Measurements from ENCODE around the gene EPB41. TPM values are rescaled to one million over a fixed set of nuclear protein-coding genes. Genes with fewer than 3 reads are reported as not detected.
"Not testable (repeated sequence)": the region's sequence is repeated elsewhere in the genome, so short reads cannot be mapped to it uniquely, and the experiment has no call there.

EPB41 gene
- total RNA-seq, 1 donor from 2014 or later: 74.9 TPM

GRCh38 chr1:29094433-29094832 is 180.1 kb downstream of the EPB41 start:
- no peak for DNase-seq (ENCODE audit: low spot score)
- no peak overlapping the region for H3K4me3 Mint-ChIP-seq
- peaks cover 6% of the 10 kb centered on the region for H3K4me1 Mint-ChIP-seq (ENCODE audit: low read depth)
- H3K9me3 Mint-ChIP-seq: peaks cover 6% of the 10 kb centered on the region
- intact Hi-C loops (cut with micrococcal nuclease): no loop called here
- H3K36me3 Mint-ChIP-seq (ENCODE audit: low read depth): peaks cover 32% of the 10 kb centered on the region
- H3K27ac Mint-ChIP-seq: no peak overlapping the region
- no peaks in the 10 kb centered on the region for H3K27me3 Mint-ChIP-seq (ENCODE audit: insufficient read depth)

GRCh38 chr1:29094954-29095353 is 180.6 kb downstream of the EPB41 start:
- intact Hi-C loops (cut with micrococcal nuclease): no loop called here
- Mint-ChIP-seq H3K27me3 (ENCODE audit: insufficient read depth) (no peaks in the 10 kb centered on the region), H3K27ac (no peak overlapping the region), H3K36me3 (ENCODE audit: low read depth) (peaks cover 33% of the 10 kb centered on the region), H3K4me1 (ENCODE audit: low read depth) (peaks cover 6% of the 10 kb centered on the region), H3K4me3 (no peak overlapping the region), H3K9me3 (peaks cover 6% of the 10 kb centered on the region)
- no peak for DNase-seq (ENCODE audit: low spot score)

- H3K4me3 Mint-ChIP-seq: no peak overlapping the region
- H3K27me3 Mint-ChIP-seq (ENCODE audit: insufficient read depth): no peaks in the 10 kb centered on the region
- peaks cover 6% of the 10 kb centered on the region for H3K4me1 Mint-ChIP-seq (ENCODE audit: low read depth)
- DNase-seq (ENCODE audit: low spot score): no peak
- H3K27ac Mint-ChIP-seq: no peak overlapping the region
- H3K36me3 Mint-ChIP-seq (ENCODE audit: low read depth): peaks cover 30% of the 10 kb centered on the region
- H3K9me3 Mint-ChIP-seq: peaks cover 6% of the 10 kb centered on the region
- intact Hi-C loops (cut with micrococcal nuclease): no loop called here
Observed at GRCh38 chr1:29096231-29096886, 182.0 kb downstream of the EPB41 start.

GRCh38 chr1:29099286-29099685 is 184.9 kb downstream of the EPB41 start:
- no peak for DNase-seq (ENCODE audit: low spot score)
- H3K36me3 Mint-ChIP-seq (ENCODE audit: low read depth): peaks cover 27% of the 10 kb centered on the region
- H3K27ac Mint-ChIP-seq: no peak overlapping the region
- no peaks in the 10 kb centered on the region for H3K9me3 Mint-ChIP-seq
- peaks cover 6% of the 10 kb centered on the region for H3K4me1 Mint-ChIP-seq (ENCODE audit: low read depth)
- H3K27me3 Mint-ChIP-seq (ENCODE audit: insufficient read depth): no peaks in the 10 kb centered on the region
- intact Hi-C loops (cut with micrococcal nuclease): no loop called here
- H3K4me3 Mint-ChIP-seq: no peak overlapping the region

GRCh38 chr1:29100487-29100886 is 186.1 kb downstream of the EPB41 start:
- H3K4me3 Mint-ChIP-seq: no peak overlapping the region
- no peaks in the 10 kb centered on the region for H3K27me3 Mint-ChIP-seq (ENCODE audit: insufficient read depth)
- peaks cover 25% of the 10 kb centered on the region for H3K36me3 Mint-ChIP-seq (ENCODE audit: low read depth)
- no peak for DNase-seq (ENCODE audit: low spot score)
- H3K27ac Mint-ChIP-seq: no peak overlapping the region
- no peaks in the 10 kb centered on the region for H3K9me3 Mint-ChIP-seq
- peaks cover 6% of the 10 kb centered on the region for H3K4me1 Mint-ChIP-seq (ENCODE audit: low read depth)
- intact Hi-C loops (cut with micrococcal nuclease): no loop called here

GRCh38 chr1:29105822-29106221 is 191.5 kb downstream of the EPB41 start:
- H3K4me3 Mint-ChIP-seq: no peak overlapping the region
- DNase-seq (ENCODE audit: low spot score): no peak
- H3K9me3 Mint-ChIP-seq: no peaks in the 10 kb centered on the region
- intact Hi-C loops (cut with micrococcal nuclease): no loop called here
- no peak overlapping the region for H3K27ac Mint-ChIP-seq
- H3K27me3 Mint-ChIP-seq (ENCODE audit: insufficient read depth): no peaks in the 10 kb centered on the region
- no peaks in the 10 kb centered on the region for H3K4me1 Mint-ChIP-seq (ENCODE audit: low read depth)
- peaks cover 12% of the 10 kb centered on the region for H3K36me3 Mint-ChIP-seq (ENCODE audit: low read depth)

- not testable (repeated sequence) for H3K4me1 Mint-ChIP-seq (ENCODE audit: low read depth); H3K27me3 Mint-ChIP-seq (ENCODE audit: insufficient read depth)
- peaks cover 11% of the 10 kb centered on the region for H3K36me3 Mint-ChIP-seq (ENCODE audit: low read depth)
Observed at GRCh38 chr1:29108041-29108440, 193.7 kb downstream of the EPB41 start.

GRCh38 chr1:29112705-29113412 is 198.5 kb downstream of the EPB41 start:
- peaks cover 6% of the 10 kb centered on the region for H3K4me1 Mint-ChIP-seq (ENCODE audit: low read depth)
- intact Hi-C loops (cut with micrococcal nuclease): no loop called here
- no peak for DNase-seq (ENCODE audit: low spot score)
- no peak overlapping the region for H3K4me3 Mint-ChIP-seq
- H3K9me3 Mint-ChIP-seq: no peaks in the 10 kb centered on the region
- no peak overlapping the region for H3K27ac Mint-ChIP-seq
- H3K36me3 Mint-ChIP-seq (ENCODE audit: low read depth): peaks cover 29% of the 10 kb centered on the region
- no peaks in the 10 kb centered on the region for H3K27me3 Mint-ChIP-seq (ENCODE audit: insufficient read depth)

More at GRCh38 chr1:29108041-29108440, 193.7 kb downstream of the EPB41 start:
- DNase-seq (ENCODE audit: low spot score); H3K4me3 Mint-ChIP-seq; H3K27ac Mint-ChIP-seq; H3K9me3 Mint-ChIP-seq; intact Hi-C loops (cut with micrococcal nuclease): not testable (repeated sequence)

GRCh38 chr1:29113413-29114117 is 199.2 kb downstream of the EPB41 start:
- no peak overlapping the region for H3K27ac Mint-ChIP-seq
- intact Hi-C loops (cut with micrococcal nuclease): no loop called here
- peaks cover 6% of the 10 kb centered on the region for H3K4me1 Mint-ChIP-seq (ENCODE audit: low read depth)
- H3K36me3 Mint-ChIP-seq (ENCODE audit: low read depth): peaks cover 33% of the 10 kb centered on the region
- no peak overlapping the region for H3K4me3 Mint-ChIP-seq
- DNase-seq (ENCODE audit: low spot score): no peak
- no peaks in the 10 kb centered on the region for H3K27me3 Mint-ChIP-seq (ENCODE audit: insufficient read depth)
- H3K9me3 Mint-ChIP-seq: no peaks in the 10 kb centered on the region

GRCh38 chr1:29114654-29115053 is 200.3 kb downstream of the EPB41 start:
- H3K36me3 Mint-ChIP-seq (ENCODE audit: low read depth): peaks cover 37% of the 10 kb centered on the region
- H3K9me3 Mint-ChIP-seq: no peaks in the 10 kb centered on the region
- no peaks in the 10 kb centered on the region for H3K27me3 Mint-ChIP-seq (ENCODE audit: insufficient read depth)
- intact Hi-C loops (cut with micrococcal nuclease): no loop called here
- no peak for DNase-seq (ENCODE audit: low spot score)
- H3K4me1 Mint-ChIP-seq (ENCODE audit: low read depth): peaks cover 6% of the 10 kb centered on the region
- H3K27ac Mint-ChIP-seq: no peak overlapping the region
- no peak overlapping the region for H3K4me3 Mint-ChIP-seq

- DNase-seq (ENCODE audit: low spot score): no peak
- peaks cover 6% of the 10 kb centered on the region for H3K4me1 Mint-ChIP-seq (ENCODE audit: low read depth)
- H3K4me3 Mint-ChIP-seq: no peak overlapping the region
- no peaks in the 10 kb centered on the region for H3K9me3 Mint-ChIP-seq
- intact Hi-C loops (cut with micrococcal nuclease): no loop called here
- H3K27me3 Mint-ChIP-seq (ENCODE audit: insufficient read depth): peaks cover 12% of the 10 kb centered on the region
- H3K27ac Mint-ChIP-seq: no peak overlapping the region
- peaks cover 31% of the 10 kb centered on the region for H3K36me3 Mint-ChIP-seq (ENCODE audit: low read depth)
Observed at GRCh38 chr1:29117381-29117780, 203.0 kb downstream of the EPB41 start.

- no peak for DNase-seq (ENCODE audit: low spot score)
- peaks cover 16% of the 10 kb centered on the region for H3K27me3 Mint-ChIP-seq (ENCODE audit: insufficient read depth)
- intact Hi-C loops (cut with micrococcal nuclease): no loop called here
- peak overlapping the region; percentile 6 for H3K27ac Mint-ChIP-seq
- no peaks in the 10 kb centered on the region for H3K9me3 Mint-ChIP-seq
- no peaks in the 10 kb centered on the region for H3K4me1 Mint-ChIP-seq (ENCODE audit: low read depth)
- H3K4me3 Mint-ChIP-seq: no peak overlapping the region
- peaks cover 26% of the 10 kb centered on the region for H3K36me3 Mint-ChIP-seq (ENCODE audit: low read depth)
Observed at GRCh38 chr1:29119121-29119929, 205.0 kb downstream of the EPB41 start.
